PC-3 (cell line): ENCODE results near the gene TERC. TPM values are rescaled to one million over a fixed set of nuclear protein-coding genes. Genes with fewer than 3 reads are reported as not detected.

Experiments
- ATAC-seq: fragments of 200-7000 bp; cut with Tn5 transposase; 2 replicates; pipeline ENCODE4 v1.9.1; 2020; ENCODE audit warnings: mild to moderate bottlenecking, moderate library complexity
- BruUV-seq: library from RNA; stranded (reverse); fragments of 400-500 nt; replicated peaks from 2 replicates; lab custom pipeline; 2021; lab: Mats Ljungman, UMichigan
- CTCF ChIA-PET: fragments of 300-600 bp; sonication (Branson Sonifier 250); formaldehyde crosslinking; loops from one replicate; lab custom pipeline; 2022; ENCODE audit warnings: antibody characterized with exemption; lab: Charles Lee
- POLR2A ChIA-PET: fragments of 300-600 bp; sonication (Branson Sonifier 250); formaldehyde crosslinking; loops from one replicate; lab custom pipeline; 2022; ENCODE audit warnings: antibody characterized with exemption; ENCODE audit not compliant: unreplicated experiment; lab: Charles Lee
- DNase-seq: peaks from one replicate; pipeline ENCODE4 v3.0.0-alpha.2; 2015
- H2AFZ ChIP-seq: fragments of 300-600 bp; sonication (generic); 2 replicates; pipeline ENCODE4 v1.6.0; 2016; ENCODE audit warnings: antibody characterized with exemption, low read length
- H3F3A ChIP-seq: fragments of 300-600 bp; sonication (generic); one replicate; pipeline ENCODE4 v1.6.0; 2017; ENCODE audit warnings: antibody characterized with exemption, low read length, control low read depth, mild to moderate bottlenecking; ENCODE audit not compliant: unreplicated experiment
- H3K27ac ChIP-seq: fragments of 300-600 bp; sonication (generic); 2 replicates; pipeline ENCODE4 v1.5.1; 2016; ENCODE audit warnings: mild to moderate bottlenecking, low read length
- H3K27me3 ChIP-seq: fragments of 300-600 bp; sonication (generic); 2 replicates; pipeline ENCODE4 v1.6.1; 2016; ENCODE audit warnings: low read length, mixed read lengths
- H3K36me3 ChIP-seq: fragments of 300-600 bp; sonication (generic); 2 replicates; pipeline ENCODE4 v1.6.1; 2016; ENCODE audit warnings: low read depth, mixed run types, low read length, mixed read lengths
- H3K4me1 ChIP-seq: fragments of 300-600 bp; sonication (generic); 2 replicates; pipeline ENCODE4 v1.5.1; 2016; ENCODE audit warnings: low read length; ENCODE audit not compliant: insufficient read depth
- H3K4me2 ChIP-seq: fragments of 300-600 bp; sonication (generic); 2 replicates; pipeline ENCODE4 v1.6.0; 2016; ENCODE audit warnings: low read length
- H3K4me3 ChIP-seq: fragments of 300-600 bp; sonication (generic); 2 replicates; pipeline ENCODE4 v1.5.1; 2016; ENCODE audit warnings: mild to moderate bottlenecking, low read length, mixed read lengths
- H3K79me2 ChIP-seq: fragments of 300-600 bp; sonication (generic); 2 replicates; pipeline ENCODE4 v1.6.1; 2017; ENCODE audit warnings: low read length, mixed read lengths
- H3K9ac ChIP-seq: fragments of 300-600 bp; sonication (generic); 2 replicates; pipeline ENCODE4 v1.6.0; 2016; ENCODE audit warnings: mild to moderate bottlenecking, low read length
- H3K9me2 ChIP-seq: fragments of 300-600 bp; sonication (generic); replicated peaks from 2 replicates; pipeline ENCODE4 v1.6.1; 2016; ENCODE audit warnings: mixed run types, low read length, mixed read lengths
- H3K9me3 ChIP-seq: fragments of 300-600 bp; sonication (generic); 2 replicates; pipeline ENCODE4 v1.6.1; 2016; ENCODE audit warnings: low read length, mixed read lengths
- H4K20me1 ChIP-seq: fragments of 300-600 bp; sonication (generic); 2 replicates; pipeline ENCODE4 v1.6.1; 2016; ENCODE audit warnings: low read length, mixed read lengths
- EZH2 ChIP-seq: fragments of 300-600 bp; sonication (generic); IDR thresholded peaks from one replicate; pipeline ENCODE4 v1.6.1; 2017; ENCODE audit warnings: antibody characterized with exemption, mild to moderate bottlenecking, low read length; ENCODE audit not compliant: unreplicated experiment
- EZH2phosphoT487 ChIP-seq: fragments of 300-600 bp; sonication (generic); IDR thresholded peaks from 2 replicates; pipeline ENCODE4 v1.6.1; 2018; ENCODE audit warnings: mild to moderate bottlenecking, antibody characterized with exemption, low read length, borderline replicate concordance
- intact Hi-C: fragments of 100-400 bp; cut with micrococcal nuclease; formaldehyde crosslinking; loops from 2 replicates; pipeline ENCODE4 v1.9.0; 2023
- total RNA-seq: library from RNA; depleted of rRNA; stranded (reverse); fragments of >200 nt; gene quantifications from 2 replicates; pipeline ENCODE4 v1.2.3, GENCODE V29; 2014
- TF ChIP-seq, protein P1 (sequence below): fragments of 300-600 bp; sonication (generic); conservative IDR thresholded peaks from 2 replicates; pipeline ENCODE4 v1.5.1; 2017; ENCODE audit warnings: antibody characterized with exemption, low read depth, mild to moderate bottlenecking, low read length

The TERC gene
- total RNA-seq, 1 experiment from 2014 or later: 544 TPM

DNA sequence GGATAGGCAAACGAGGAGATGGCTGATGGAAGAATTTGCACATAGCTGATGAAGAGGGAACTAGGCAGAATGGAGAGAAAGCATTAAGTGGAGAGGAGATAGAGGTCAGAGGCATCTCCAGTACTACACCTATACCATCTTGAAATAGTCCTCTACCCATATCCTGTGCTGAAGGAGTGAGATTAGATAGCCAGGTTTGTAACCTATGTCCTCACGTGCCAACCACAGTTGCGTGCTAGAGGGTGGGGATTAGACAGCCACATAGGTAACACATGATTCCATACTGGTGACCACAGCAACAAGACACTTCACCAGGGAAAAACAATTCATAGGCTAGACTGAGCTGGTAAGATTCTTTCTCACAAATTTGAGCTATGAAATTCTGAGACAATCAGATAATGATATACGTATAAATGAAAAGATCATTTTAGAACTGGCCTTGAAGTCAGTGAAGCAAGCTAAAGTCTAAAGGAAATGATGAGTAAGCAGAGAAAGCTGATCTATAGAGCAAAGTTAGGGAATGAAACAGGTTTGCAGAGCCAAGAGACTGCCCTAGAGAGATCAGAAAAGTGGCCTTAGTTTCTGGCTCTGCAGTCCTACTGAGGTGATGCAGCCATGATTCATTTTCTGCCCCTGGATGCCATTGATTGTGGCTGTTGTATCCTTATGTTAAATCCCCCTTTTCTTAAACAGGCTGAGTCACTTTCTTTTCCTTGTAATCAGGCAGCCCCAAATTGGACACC lies 26.0 kb upstream of the TERC start:
- Histone ChIP-seq H4K20me1 (no peaks in the 10 kb centered on the region), H3K9me2 (no peaks in the 10 kb centered on the region), H3K4me3 (no peak overlapping the region), H3K27me3 (no peaks in the 10 kb centered on the region), H2AFZ (no peak overlapping the region), H3F3A (no peaks in the 10 kb centered on the region), H3K4me1 (no peaks in the 10 kb centered on the region), H3K36me3 (peaks cover 31% of the 10 kb centered on the region), H3K79me2 (no peaks in the 10 kb centered on the region), H3K27ac (no peak overlapping the region), H3K9ac (no peak overlapping the region), H3K4me2 (no peak overlapping the region), H3K9me3 (no peaks in the 10 kb centered on the region)
- TF ChIP-seq EZH2 (no peak), EZH2phosphoT487 (no peak)
- TF ChIP-seq, protein P1, sequence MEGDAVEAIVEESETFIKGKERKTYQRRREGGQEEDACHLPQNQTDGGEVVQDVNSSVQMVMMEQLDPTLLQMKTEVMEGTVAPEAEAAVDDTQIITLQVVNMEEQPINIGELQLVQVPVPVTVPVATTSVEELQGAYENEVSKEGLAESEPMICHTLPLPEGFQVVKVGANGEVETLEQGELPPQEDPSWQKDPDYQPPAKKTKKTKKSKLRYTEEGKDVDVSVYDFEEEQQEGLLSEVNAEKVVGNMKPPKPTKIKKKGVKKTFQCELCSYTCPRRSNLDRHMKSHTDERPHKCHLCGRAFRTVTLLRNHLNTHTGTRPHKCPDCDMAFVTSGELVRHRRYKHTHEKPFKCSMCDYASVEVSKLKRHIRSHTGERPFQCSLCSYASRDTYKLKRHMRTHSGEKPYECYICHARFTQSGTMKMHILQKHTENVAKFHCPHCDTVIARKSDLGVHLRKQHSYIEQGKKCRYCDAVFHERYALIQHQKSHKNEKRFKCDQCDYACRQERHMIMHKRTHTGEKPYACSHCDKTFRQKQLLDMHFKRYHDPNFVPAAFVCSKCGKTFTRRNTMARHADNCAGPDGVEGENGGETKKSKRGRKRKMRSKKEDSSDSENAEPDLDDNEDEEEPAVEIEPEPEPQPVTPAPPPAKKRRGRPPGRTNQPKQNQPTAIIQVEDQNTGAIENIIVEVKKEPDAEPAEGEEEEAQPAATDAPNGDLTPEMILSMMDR: no peak
- intact Hi-C loops: loop anchor here (10.0 kb wide), 1 partner anchor 194 kb away; no protein-coding TSS in a partner anchor
- ChIA-PET CTCF (no interaction called here), POLR2A (no interaction called here)
- DNase-seq (peak; percentile 44), ATAC-seq (peak; percentile 24; the same call in 1 of the 2 replicates)
- no TSS peak for BruUV-seq

DNA sequence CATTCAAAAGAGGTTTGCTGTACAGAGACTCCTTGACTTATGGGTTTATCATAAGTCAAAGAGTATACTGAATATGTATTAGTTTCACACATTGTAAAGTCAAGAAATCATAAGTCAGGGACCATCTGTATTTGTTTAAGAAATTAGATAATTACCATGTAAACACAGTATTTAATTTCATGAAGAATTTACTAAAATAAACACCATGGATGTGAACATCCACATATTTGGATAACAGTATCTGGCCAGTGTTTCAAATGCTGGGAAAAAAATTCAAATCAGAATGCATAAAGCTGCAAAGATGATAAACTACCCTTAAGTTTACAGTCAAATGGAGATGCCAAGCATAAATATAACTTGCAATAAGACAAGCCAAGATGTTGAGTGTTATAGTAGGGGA lies 25.4 kb upstream of the TERC start:
- ChIA-PET CTCF (no interaction called here), POLR2A (no interaction called here)
- no peaks in the 10 kb centered on the region for H3K27me3 ChIP-seq
- no peak for DNase-seq
- no peak overlapping the region for H3K27ac ChIP-seq
- H3K9ac ChIP-seq: no peak overlapping the region
- no peak overlapping the region for H3K4me3 ChIP-seq
- no peak overlapping the region for H2AFZ ChIP-seq
- H3K36me3 ChIP-seq: peaks cover 37% of the 10 kb centered on the region
- H4K20me1 ChIP-seq: no peaks in the 10 kb centered on the region
- no peaks in the 10 kb centered on the region for H3K4me1 ChIP-seq
- no peaks in the 10 kb centered on the region for H3K9me2 ChIP-seq
- BruUV-seq: no TSS peak
- no peak for ATAC-seq
- no peak overlapping the region for H3K4me2 ChIP-seq
- intact Hi-C loops: loop anchor here (10.0 kb wide), 1 partner anchor 195 kb away; no protein-coding TSS in a partner anchor
- H3K9me3 ChIP-seq: no peaks in the 10 kb centered on the region
- TF ChIP-seq, protein P1: no peak
- TF ChIP-seq EZH2phosphoT487: no peak
- TF ChIP-seq EZH2: no peak
- no peaks in the 10 kb centered on the region for H3F3A ChIP-seq
- H3K79me2 ChIP-seq: no peaks in the 10 kb centered on the region

DNA sequence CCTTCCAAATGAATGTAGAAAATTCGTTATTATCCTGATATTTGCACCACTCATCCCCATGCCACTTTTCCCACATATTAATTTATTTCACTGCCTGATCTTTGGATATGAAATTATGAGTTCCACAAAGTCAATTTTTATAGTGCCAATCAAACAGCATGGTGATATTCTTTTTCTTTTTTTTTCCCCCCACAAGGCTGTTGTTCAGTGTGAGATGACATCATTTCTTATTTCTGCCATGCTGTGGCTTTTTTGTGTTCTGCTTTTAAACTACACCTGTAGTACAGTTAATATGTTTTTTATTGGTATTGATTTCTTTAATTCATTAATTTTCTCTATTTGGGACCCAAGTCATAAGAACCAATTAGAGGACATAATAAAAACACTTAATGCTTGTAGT lies 22.9 kb upstream of the TERC start:
- ATAC-seq: no peak
- H3K9ac ChIP-seq: no peak overlapping the region
- DNase-seq: no peak
- ChIA-PET POLR2A (no interaction called here), CTCF (no interaction called here)
- no TSS peak for BruUV-seq
- no peak overlapping the region for H3K4me3 ChIP-seq
- H3K27me3 ChIP-seq: no peaks in the 10 kb centered on the region
- H3K9me3 ChIP-seq: no peaks in the 10 kb centered on the region
- no peaks in the 10 kb centered on the region for H3K9me2 ChIP-seq
- no peaks in the 10 kb centered on the region for H3K4me1 ChIP-seq
- intact Hi-C loops: no loop called here
- H2AFZ ChIP-seq: no peak overlapping the region
- H3K79me2 ChIP-seq: no peaks in the 10 kb centered on the region
- peaks cover 51% of the 10 kb centered on the region for H3K36me3 ChIP-seq
- no peak overlapping the region for H3K4me2 ChIP-seq
- H4K20me1 ChIP-seq: no peaks in the 10 kb centered on the region
- H3K27ac ChIP-seq: no peak overlapping the region
- TF ChIP-seq EZH2 (no peak), EZH2phosphoT487 (no peak)
- TF ChIP-seq, protein P1: no peak
- H3F3A ChIP-seq: no peaks in the 10 kb centered on the region
